Lower leg skin (tissue), 3 donors: ENCODE results near the gene ABCA1.

Source experiments
- POLR2A ChIP-seq, 2 donors: fragments of 450-650 bp; IDR thresholded peaks; one replicate each; pipeline ENCODE4 v1.6.1; 2016 to 2017; ENCODE audit warnings: antibody characterized with exemption in 2 of 2, mild to moderate bottlenecking in 1 of 2, moderate library complexity in 1 of 2
- TF ChIP-seq, protein P1 (sequence below), 3 donors: fragments of 450-650 bp; IDR thresholded peaks; one replicate each; pipeline ENCODE4 v1.5.1; 2016; ENCODE audit warnings: antibody characterized with exemption in 3 of 3, mild to moderate bottlenecking in 3 of 3, moderate library complexity in 2 of 3

DNA sequence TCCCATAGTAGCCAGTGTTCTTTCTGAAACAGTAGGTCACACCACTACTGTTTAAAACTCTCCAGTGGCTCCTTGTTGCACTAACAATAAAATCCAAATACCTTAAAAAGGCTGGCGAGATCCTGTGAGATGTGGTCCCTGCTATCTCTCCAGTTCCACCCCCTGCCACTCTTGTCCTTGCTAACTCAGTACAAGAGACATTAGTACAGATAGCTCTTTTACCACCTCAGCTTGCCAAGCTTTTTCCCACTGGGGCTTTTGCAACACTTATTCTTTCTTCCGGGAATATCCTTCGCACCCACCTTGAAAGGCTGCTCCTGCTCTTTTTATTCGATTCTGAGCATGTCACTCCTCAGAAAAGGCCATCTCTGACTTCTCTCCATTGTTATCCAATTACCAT lies 149.2 kb downstream of the ABCA1 start:
- TF ChIP-seq, protein P1, sequence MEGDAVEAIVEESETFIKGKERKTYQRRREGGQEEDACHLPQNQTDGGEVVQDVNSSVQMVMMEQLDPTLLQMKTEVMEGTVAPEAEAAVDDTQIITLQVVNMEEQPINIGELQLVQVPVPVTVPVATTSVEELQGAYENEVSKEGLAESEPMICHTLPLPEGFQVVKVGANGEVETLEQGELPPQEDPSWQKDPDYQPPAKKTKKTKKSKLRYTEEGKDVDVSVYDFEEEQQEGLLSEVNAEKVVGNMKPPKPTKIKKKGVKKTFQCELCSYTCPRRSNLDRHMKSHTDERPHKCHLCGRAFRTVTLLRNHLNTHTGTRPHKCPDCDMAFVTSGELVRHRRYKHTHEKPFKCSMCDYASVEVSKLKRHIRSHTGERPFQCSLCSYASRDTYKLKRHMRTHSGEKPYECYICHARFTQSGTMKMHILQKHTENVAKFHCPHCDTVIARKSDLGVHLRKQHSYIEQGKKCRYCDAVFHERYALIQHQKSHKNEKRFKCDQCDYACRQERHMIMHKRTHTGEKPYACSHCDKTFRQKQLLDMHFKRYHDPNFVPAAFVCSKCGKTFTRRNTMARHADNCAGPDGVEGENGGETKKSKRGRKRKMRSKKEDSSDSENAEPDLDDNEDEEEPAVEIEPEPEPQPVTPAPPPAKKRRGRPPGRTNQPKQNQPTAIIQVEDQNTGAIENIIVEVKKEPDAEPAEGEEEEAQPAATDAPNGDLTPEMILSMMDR (IDR thresholded peaks at IDR 0.05) = no peak
- TF ChIP-seq POLR2A (IDR thresholded peaks at IDR 0.05) = no peak
